ENCODE data around the gene ZNF814.
"Not testable (repeated sequence)": the region's sequence is repeated elsewhere in the genome, so short reads cannot be mapped to it uniquely, and the experiment has no call there.

The ZNF814 gene

DNA sequence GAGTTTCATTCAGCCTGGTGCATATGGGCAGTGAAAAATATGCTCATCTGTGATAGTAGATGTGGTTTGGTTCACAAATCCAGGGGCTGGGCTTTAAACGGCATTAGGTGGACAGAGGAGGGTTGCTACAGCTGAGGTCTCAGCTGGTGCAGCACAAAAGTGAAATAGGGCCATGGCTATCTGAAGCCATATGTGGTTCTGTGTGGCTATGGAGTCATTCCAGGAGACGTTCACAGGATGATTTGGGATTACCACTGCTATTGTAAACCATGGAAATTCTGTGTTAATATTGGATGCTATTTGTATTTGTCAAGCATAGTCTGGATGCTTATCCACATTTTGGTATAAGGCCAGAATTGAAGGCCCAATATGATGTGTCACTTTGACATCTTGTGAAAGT is 34.7 kb downstream of the ZNF814 start:
- DNase-seq: not testable (repeated sequence)

DNA sequence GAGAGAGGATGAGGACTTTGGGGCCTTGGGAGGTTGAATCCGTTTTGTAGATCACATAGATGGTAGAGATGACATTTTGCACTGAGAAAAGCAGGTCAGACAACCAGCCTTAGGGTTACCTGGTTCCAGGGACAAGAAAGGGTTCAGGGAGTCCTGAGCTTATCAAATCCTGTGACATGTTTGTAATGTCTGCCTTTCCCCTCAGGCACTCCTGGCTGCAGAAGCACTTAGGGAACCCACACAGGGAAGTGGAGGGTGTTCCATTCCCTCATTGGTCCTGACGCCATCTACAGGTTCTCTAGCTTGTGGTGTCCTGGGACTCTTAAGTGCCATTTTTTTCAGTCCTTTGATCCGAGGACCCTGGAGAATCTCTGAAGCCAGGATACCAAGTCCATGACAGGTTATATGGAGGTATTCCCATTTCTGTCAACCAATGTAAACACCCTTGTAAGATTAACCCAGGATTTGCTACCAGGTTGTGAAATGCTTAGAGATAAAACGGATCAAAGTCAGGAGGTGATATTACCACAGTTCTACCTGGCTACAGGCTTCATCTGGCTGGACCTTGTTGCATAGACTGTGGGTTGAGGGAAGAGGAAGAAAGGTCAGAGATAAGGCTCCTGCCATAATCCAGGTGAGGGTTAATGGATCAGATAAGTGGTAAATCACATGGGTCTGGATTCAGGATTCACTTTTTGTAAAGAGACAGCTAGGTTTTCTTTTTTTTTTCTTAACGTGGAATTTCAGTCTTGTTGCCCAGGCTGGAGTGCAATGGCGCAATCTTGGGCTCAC is 36.8 kb downstream of the ZNF814 start:
- not testable (repeated sequence) for DNase-seq

DNA sequence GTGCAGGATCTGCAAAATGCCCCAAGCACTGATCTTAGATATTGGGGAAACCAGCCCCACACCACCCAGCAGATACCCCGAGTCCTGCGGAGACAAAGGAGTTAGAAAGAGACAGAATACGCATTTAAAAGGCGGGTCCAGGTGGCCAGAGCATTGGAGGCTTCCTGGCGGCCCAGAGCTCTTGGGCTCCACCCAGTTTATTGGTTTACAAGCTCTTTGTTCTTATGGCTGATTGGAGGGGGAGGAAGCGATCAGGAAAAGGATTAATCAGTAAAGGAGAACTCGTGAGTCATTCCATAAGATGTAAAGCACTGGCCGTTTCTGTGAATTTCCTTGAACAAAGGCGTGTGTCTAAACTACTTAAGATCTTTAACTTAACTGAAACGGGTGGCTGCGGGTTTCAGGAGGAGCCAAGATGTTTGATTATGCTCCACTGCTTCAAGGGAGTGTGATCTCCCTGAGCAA is 38.3 kb downstream of the ZNF814 start:
- no peak for DNase-seq

DNA sequence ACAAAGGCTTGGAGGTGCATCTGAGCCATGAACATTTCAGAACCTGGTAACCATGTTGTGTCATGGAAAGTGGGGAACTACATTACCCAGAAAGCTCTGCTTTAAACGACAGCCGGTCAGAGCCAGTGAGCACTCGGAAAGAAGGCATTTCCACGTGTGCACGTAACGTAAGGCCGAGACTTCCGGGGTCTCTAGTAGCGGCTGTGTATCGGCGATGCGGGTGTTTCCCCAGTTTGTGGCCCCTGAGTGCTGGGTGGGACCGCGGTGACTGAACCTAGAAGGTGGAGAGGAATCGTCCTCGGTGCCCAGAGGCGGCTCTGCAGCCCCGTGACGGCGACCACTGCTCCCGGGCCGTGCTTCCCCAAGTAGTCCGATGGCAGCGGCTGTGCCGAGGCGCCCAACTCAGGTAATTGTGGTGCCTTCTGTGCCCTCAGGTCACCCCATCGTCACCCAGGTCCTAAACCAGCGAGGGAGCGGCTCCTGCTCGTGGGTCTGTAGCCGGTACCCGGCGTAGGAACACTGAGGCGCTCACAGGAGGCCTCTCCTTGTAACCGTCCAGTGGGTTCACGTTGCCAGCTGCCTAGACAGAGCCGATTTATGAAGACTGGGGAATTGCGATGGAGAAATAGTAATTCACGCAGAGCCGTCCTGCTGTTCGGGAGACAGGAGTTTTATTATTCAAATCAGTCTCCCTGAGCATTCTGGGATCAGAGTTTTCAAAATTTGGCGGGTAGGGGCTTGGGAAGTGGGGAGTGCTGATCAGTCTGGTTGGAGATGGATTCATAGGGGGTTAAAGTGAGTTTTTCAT is 39.0 kb downstream of the ZNF814 start, which contains the start of gene ZNF587:
Gene ZNF587 (plus strand): TSS at position 194 of the 808 bp plus-strand sequence. CDS start 180 bp downstream, at position 374.
- peak; percentile 70 for DNase-seq

DNA sequence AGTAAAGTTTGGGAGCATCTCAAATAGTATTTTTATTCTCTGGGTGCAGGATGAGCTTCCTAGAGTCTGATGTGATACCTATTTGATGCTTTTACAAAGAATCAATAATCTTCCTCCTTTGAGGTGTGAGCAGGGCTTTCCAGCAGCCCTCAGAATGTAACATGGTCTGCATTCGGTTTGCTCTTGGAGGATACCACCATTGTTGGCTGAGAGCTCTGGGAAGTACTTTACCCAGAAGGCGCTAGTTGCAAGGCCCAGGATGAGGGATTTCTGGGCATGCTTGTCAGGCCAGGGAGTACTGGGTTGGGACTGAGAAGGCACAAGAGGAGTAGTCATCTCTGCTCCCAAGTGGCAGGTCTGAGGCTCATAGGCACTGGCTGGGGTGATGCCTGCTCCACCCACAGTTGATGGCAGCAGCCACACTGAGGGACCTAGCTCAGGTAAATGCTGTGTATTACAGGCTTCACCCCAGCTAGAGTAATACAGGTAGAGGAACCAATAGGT is 39.6 kb downstream of the ZNF814 start:
- not testable (repeated sequence) for DNase-seq

DNA sequence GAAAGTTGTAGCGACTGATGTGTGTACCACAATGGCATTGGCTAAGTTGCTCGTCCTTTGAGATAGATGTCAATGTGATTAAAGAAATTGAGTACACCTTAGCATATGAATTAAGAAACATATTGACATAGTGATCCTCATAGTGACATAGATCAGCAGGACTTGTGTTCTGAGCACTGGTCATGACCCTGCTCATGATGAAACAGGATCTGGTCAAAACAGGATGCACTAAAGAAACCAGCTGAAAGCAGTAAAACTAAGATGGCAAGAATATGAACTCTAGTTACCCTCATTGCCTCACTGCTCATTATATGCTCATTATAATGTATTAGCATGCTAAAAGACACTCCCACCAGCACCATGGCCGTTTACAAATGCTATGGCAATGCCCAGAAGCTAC is 41.7 kb downstream of the ZNF814 start:
- DNase-seq: not testable (repeated sequence)

DNA sequence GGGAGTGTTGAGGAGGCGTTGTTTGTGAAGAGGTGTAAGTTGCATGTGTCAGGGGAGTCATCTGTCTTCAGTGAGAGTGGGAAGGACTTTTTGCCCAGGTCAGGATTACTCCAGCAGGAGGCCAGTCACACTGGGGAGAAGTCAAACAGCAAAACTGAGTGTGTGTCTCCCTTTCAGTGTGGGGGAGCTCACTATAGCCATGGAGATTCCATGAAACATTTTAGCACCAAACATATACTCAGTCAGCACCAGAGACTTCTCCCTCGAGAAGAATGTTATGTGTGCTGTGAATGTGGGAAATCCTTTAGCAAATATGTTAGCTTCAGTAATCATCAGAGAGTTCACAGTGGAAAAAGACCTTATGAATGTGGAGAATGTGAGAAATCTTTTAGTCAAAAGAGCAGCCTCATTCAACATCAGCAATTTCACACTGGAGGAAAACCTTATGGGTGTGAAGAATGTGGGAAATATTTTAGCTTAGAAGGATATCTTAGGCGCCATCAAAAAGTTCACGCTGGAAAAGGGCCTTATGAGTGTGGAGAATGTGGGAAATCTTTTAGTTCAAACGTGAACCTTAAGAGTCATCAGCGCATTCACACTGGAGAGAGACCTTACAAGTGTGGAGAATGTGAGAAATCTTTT is 47.6 kb downstream of the ZNF814 start:
- DNase-seq: no peak

DNA sequence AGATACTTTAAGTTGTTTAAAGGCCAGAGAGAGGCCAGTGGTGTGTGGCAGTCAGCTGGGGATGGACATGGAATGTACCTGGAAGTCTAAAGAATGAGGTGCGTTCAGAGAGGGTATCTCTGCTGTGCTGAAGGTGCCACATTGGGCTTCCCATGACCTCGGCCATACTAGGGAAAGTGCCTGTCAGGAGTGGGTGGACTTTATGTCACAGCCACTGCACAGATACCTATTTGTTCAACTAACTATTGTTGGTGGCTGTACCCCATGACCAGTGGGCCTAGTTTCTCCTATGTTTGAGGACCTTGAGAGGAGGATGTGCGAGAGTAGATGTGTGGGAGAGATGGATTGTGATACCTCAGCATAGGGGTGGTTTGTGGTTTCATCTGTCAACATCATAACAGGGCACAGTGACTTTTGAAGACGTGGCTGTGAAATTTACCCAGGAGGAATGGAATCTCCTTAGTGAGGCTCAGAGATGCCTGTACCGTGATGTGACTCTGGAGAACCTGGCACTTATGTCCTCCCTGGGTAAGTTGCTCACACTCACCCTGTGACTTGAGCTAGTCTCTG is 50.1 kb downstream of the ZNF814 start:
- DNase-seq: not testable (repeated sequence)

DNA sequence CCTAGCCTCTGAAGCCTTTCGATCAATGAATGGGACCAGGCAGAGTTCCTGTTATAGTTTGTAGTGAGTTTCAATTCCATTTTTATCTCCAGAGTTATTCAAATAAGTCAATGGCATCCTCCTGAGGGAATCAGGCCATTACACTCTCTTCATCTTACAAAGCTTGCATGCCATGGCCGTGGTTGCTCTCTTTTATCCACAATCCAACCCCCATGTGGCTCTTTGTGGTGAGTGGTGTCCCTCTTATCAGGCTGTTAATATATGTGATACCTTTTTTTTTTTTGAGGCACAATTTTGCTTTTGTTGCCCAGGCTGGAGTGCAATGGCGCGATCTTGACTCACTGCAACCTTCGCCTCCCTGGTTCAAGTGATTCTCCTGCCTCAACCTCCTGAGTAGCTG is 51.8 kb downstream of the ZNF814 start:
- not testable (repeated sequence) for DNase-seq

DNA sequence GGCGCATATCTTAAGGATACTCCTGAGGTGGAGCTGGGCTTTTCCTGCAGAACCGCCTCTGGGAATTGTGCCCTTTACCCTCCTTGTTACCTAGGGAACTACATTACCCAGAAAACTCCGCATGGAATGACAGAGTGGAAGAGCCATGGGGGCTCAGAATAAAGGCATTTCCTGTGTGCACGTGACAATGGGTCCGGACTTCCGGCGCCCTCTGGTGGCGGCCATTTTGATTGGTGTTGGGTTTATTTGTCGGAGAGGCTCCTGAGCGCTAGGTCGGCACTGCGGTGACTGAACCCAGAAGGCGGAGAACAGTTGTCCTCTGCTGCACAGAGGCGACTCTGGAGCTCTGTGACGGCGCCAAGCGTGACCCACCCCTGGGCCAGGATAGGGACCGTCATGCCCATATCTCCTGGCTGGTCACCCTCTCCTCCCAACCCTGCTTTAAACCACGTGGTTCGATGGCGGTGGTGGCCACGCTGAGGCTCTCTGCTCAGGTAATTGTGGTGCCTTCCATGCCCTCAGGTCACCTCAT is 58.7 kb downstream of the ZNF814 start, which contains the start of gene ZNF587B:
Gene ZNF587B (plus strand): TSS at position 229 of the 532 bp plus-strand sequence. CDS start 230 bp downstream, at position 459.
- no peak for DNase-seq

DNA sequence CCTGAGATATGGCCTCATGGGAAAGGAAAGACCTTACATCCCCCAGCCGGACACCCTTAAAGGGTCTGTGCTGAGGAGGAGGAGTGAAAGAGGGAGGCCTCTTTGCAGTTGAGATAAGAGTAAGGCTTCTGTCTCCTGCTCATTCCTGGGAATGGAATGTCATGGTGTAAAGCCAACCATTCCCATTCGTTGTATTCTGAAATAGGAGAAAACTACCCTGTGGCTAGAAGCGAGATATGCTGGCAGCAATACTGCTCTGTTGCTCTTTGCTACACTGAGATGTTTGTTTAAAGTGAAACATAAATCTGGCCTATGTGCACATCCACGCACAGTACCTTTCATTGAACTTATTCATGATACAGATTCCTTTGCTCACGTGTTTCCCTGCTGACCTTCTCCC is 59.5 kb downstream of the ZNF814 start:
- no peak for DNase-seq

DNA sequence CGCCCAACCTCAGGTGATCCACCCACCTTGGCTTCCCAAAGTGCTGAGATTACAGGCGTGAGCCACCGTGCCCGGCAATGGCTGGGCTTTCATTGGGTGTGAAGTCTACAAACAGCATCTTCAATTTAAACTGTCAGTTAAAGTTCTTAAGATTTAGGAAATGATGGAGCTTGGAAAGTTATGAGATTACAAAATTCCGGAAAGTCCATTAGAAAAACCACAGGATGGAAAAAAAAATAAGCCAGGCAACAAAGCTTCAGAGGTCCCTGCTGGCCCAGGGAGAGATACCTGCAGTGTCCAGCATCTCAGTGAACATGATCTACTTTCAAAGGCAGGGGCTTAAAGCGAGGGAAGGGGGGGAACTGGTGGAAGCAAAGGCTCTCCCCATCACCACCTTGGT is 63.3 kb downstream of the ZNF814 start:
- no peak for DNase-seq

DNA sequence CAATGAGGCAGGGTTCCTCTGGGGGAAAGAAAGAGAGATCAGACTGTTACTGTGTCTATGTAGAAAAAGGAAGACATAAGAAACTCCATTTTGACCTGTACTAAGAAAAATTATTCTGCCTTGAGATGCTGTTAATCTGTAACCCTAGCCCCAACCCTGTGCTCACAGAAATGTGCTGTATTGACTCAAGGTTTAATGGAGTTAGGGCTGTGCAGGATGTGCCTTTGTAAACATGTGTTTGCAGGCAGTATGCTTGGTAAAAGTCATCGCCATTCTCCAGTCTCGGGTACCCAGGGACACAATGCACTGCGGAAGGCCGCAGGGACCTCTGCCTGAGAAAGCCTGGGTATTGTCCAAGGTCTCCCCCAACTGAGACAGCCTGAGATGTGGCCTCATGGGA is 65.2 kb downstream of the ZNF814 start:
- DNase-seq: not testable (repeated sequence)

DNA sequence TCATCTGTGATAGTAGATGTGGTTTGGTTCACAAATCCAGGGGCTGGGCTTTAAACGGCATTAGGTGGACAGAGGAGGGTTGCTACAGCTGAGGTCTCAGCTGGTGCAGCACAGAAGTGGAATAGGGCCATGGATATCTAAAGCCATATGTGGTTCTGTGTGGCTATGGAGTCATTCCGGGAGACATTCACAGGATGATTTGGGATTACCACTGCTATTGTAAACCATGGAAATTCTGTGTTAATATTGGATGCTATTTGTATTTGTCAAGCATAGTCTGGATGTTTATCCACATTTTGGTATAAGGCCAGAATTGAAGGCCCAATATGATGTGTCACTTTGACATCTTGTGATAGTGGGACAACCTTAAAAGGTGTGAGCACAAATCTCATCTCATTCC is 65.7 kb downstream of the ZNF814 start:
- DNase-seq: not testable (repeated sequence)

DNA sequence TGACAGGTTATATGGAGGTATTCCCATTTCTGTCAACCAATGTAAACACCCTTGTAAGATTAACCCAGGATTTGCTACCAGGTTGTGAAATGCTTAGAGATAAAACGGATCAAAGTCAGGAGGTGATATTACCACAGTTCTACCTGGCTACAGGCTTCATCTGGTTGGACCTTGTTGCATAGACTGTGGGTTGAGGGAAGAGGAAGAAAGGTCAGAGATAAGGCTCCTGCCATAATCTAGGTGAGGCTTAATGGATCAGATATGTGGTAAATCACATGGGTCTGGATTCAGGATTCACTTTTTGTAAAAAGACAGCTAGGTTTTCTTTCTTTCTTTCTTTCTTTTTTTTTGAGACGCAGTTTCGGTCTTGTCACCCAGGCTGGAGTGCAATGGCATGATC is 67.3 kb downstream of the ZNF814 start:
- not testable (repeated sequence) for DNase-seq

DNA sequence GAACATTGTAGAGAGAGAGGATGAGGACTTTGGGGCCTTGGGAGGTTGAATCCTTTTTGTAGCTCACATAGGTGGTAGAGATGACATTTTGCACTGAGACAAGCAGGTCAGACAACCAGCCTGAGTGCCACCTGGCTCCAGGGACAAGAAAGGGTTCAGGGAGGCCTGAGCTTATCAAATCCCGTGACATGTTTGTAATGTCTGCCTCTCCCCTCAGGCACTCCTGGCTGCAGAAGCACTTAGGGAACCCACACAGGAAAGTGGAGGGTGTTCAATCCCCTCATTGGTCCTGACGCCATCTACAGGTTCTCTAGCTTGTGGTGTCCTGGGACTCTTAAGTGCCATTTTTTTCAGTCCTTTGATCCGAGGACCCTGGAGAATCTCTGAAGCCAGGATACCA is 67.7 kb downstream of the ZNF814 start:
- DNase-seq: not testable (repeated sequence)

DNA sequence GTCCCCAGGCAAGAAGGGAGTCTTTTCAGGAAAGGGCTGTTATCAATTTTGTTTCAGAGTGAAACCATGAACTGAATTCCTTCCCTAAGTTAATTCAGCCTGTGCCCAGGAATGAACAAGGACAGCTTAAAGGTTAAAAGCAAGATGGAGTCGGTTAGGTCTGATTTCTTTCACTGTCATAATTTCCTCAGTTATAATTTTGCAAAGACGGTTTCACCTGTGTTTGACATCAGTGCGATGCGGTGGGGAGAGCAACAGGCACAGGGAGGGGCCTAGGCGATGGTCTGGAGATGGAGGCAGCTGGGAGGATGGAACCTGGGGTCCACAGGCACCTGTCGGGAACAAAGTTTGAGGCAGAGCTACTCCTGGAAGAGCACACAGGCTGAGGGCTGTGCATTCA is 68.2 kb downstream of the ZNF814 start:
- no peak for DNase-seq

DNA sequence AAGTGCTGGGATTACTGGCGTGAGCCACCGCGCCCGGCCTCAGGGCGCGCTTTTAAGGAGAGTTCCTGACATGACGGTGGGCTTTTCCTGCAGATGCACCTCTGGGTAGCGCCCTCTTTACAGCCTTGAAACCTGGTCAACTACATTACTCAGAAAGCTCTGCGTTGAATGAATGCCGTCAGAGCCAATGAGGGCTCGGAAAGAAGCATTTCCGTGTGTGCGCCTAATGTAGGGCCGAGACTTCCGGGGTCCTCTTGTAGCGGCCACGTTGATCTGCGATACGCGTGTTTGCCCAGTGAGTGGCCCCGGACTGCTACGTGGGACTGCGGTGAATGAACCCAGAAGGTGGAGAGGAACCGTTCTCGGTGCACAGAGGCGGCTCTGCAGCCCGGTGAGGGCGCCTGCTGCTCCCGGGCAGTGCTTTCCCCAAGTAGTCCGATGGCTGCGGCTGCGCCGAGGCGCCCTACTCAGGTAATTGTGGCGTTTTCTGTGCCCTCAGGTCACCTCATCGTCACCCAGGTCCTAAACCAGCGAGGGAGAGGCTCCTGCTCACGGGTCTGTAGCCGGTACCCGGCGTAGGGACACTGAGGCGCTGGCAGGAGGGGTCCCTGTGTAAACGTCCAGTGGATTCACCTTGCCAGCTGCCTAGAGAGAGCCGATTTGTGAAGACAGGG is 69.2 kb downstream of the ZNF814 start:
- peak; percentile 90 for DNase-seq

DNA sequence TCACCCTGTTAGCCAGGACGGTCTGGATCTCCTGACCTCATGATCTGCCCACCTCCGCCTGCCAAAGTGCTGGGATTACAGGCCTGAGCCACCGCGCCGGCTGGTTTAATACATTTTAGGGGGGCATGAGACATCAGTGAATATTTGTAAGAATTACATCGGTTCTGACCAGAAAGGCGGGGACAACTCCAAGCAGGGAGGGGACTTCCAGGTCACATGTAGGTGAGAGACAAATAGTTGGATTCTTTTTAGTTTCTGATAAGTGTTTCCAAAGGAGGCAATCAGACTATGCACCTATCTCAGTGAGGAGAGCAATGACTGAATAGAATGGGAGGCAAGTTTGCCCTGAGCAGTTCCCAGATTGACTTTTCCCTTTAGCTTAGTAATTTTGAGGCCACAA is 70.5 kb downstream of the ZNF814 start:
- no peak for DNase-seq

DNA sequence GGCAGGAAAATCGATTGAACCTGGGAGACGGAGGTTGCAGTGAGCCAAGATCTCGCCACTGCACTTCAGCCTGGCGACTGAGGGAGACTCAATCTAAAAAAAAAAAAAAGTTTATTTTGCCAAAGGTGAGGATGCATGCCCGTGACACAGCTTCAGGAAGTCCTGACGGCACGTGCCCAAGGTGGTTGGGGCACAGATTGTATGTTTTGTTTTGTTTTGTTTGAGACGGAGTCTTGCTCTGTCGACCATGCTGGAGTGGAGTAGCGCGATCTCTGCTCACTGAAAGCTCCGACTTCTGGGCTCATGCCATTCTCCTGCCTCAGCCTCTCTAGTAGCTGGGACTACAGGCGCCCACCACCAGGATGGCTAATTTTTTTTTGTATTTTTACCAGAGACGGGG is 70.9 kb downstream of the ZNF814 start:
- DNase-seq: no peak

DNA sequence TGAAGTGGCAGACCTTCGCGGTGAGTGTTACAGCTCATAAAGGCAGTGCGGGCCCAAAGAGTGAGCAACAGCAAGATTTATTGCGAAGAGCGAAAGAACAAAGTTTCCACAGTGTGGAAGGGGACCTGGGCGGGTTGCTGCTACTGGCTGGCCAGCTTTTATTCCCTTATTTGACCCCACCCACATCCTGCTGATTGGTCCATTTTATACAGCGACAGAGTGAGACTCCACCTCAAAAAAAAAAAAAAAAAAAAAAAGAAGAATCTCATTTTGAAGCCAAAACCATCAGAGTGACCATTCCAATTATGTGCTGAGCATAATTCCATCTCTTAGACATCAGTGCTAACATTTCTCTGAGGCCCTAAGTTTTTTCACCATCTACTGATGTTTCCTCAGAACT is 72.2 kb downstream of the ZNF814 start:
- DNase-seq: no peak

Data from DMS 273 treated with DMSO at 0.1 percent for 48 hours (cell line).